Activated gamma-delta T cell treated with Interleukin-2 at 50 U/mL for 16 hours (primary cell): ENCODE data around the gene ZG16.
A peak's percentile ranks its signal among the peaks of the same experiment; 100 is the strongest.
"Not testable (repeated sequence)": the region's sequence is repeated elsewhere in the genome, so short reads cannot be mapped to it uniquely, and the experiment has no call there.

ENCODE experiments used
- DNase-seq: peaks from one replicate; pipeline ENCODE4 v3.0.0-alpha.2; 2020

Gene ZG16

GRCh38 chr16:29777576-29778350 is at the start of gene ZG16:
Gene ZG16, plus strand, starts transcription at chr16:29778256. Its CDS starts 1,011 bp downstream, at chr16:29779267.
- DNase-seq, result no peak

GRCh38 chr16:29729116-29729521 is 48.9 kb upstream of the ZG16 start:
- DNase-seq, result no peak

GRCh38 chr16:29730649-29731048 is 47.4 kb upstream of the ZG16 start:
- no peak for DNase-seq

GRCh38 chr16:29731768-29732601 is 46.1 kb upstream of the ZG16 start:
- not testable (repeated sequence) for DNase-seq

- no peak for DNase-seq
Observed at GRCh38 chr16:29734786-29735185, 43.3 kb upstream of the ZG16 start.

- DNase-seq, result no peak
Observed at GRCh38 chr16:29736112-29736511, 41.9 kb upstream of the ZG16 start.

- no peak for DNase-seq
Observed at GRCh38 chr16:29736764-29737163, 41.3 kb upstream of the ZG16 start.

GRCh38 chr16:29737713-29738112 is 40.3 kb upstream of the ZG16 start:
- no peak for DNase-seq

GRCh38 chr16:29738514-29738913 is 39.5 kb upstream of the ZG16 start:
- peak; percentile 58 for DNase-seq

GRCh38 chr16:29739927-29740629 is 38.0 kb upstream of the ZG16 start:
- not testable (repeated sequence) for DNase-seq

GRCh38 chr16:29740630-29741015 is 37.4 kb upstream of the ZG16 start:
- not testable (repeated sequence) for DNase-seq

- no peak for DNase-seq
Observed at GRCh38 chr16:29742683-29743275, 35.3 kb upstream of the ZG16 start.

- no peak for DNase-seq
Observed at GRCh38 chr16:29743475-29743826, 34.6 kb upstream of the ZG16 start.

- DNase-seq, result peak; percentile 50
Observed at GRCh38 chr16:29743827-29744531, 34.1 kb upstream of the ZG16 start.

GRCh38 chr16:29744541-29745101 is 33.4 kb upstream of the ZG16 start:
- peak; percentile 23 for DNase-seq

- peak; percentile 66 for DNase-seq
Observed at GRCh38 chr16:29745121-29745852, 32.8 kb upstream of the ZG16 start.

GRCh38 chr16:29745853-29746345 is 32.2 kb upstream of the ZG16 start, which contains the start of gene C16orf54:
Gene C16orf54, minus strand, starts transcription at chr16:29745990. Its CDS starts 1,039 bp downstream, at chr16:29744951.
- DNase-seq, result peak; percentile 96

GRCh38 chr16:29746518-29746917 is 31.5 kb upstream of the ZG16 start:
- not testable (repeated sequence) for DNase-seq

GRCh38 chr16:29747947-29748759 is 29.9 kb upstream of the ZG16 start:
- DNase-seq, result no peak

GRCh38 chr16:29748760-29749149 is 29.3 kb upstream of the ZG16 start:
- DNase-seq, result not testable (repeated sequence)
